H9 (cell line): ENCODE results near the gene WDR83. TPM values are rescaled to one million over a fixed set of nuclear protein-coding genes. Genes with fewer than 3 reads are reported as not detected.

Experiments used
- DNase-seq: peaks from one replicate; pipeline ENCODE4 v3.0.0-alpha.2; 2017
- H2AFZ ChIP-seq: one replicate; pipeline ENCODE4 v1.6.1; 2013; ENCODE audit warnings: mild to moderate bottlenecking, low read length, control low read depth, moderate library complexity
- H2AK5ac ChIP-seq: 2 replicates; pipeline ENCODE4 v1.6.1; 2013; ENCODE audit warnings: low read length, control low read depth, mixed read lengths; ENCODE audit not compliant: insufficient read length
- H2BK120ac ChIP-seq: one replicate; pipeline ENCODE4 v1.6.1; 2013; ENCODE audit warnings: low read depth, mild to moderate bottlenecking, low read length, control low read depth, inconsistent platforms; ENCODE audit not compliant: poor library complexity, severe bottlenecking
- H2BK12ac ChIP-seq: 2 replicates; pipeline ENCODE4 v1.6.1; 2013; ENCODE audit warnings: low read length, control low read depth, mixed read lengths, low read depth; ENCODE audit not compliant: insufficient read length
- H2BK15ac ChIP-seq: 2 replicates; pipeline ENCODE4 v1.6.1; 2013; ENCODE audit warnings: low read depth, low read length, control low read depth
- H2BK20ac ChIP-seq: one replicate; pipeline ENCODE4 v1.6.1; 2013; ENCODE audit warnings: low read depth, mild to moderate bottlenecking, low read length, control low read depth, inconsistent platforms; ENCODE audit not compliant: poor library complexity, severe bottlenecking
- H2BK5ac ChIP-seq: 2 replicates; pipeline ENCODE4 v1.6.1; 2013; ENCODE audit warnings: low read length, control low read depth, mixed read lengths; ENCODE audit not compliant: insufficient read length
- H3K14ac ChIP-seq: 2 replicates; pipeline ENCODE4 v1.6.1; 2013; ENCODE audit warnings: low read length, control low read depth; ENCODE audit not compliant: insufficient read depth
- H3K18ac ChIP-seq: 2 replicates; pipeline ENCODE4 v1.6.1; 2013; ENCODE audit warnings: low read depth, mild to moderate bottlenecking, mixed read lengths, low read length, control low read depth; ENCODE audit not compliant: insufficient read length
- H3K23ac ChIP-seq: 2 replicates; pipeline ENCODE4 v1.6.1; 2013; ENCODE audit warnings: low read length, control low read depth, mixed read lengths, low read depth; ENCODE audit not compliant: insufficient read length
- H3K23me2 ChIP-seq: 2 replicates; pipeline ENCODE4 v1.6.1; 2013; ENCODE audit warnings: low read depth, mild to moderate bottlenecking, mixed read lengths, low read length, control low read depth; ENCODE audit not compliant: insufficient read length, poor library complexity, severe bottlenecking
- H3K27ac ChIP-seq: 2 replicates; pipeline ENCODE4 v1.5.1; 2013; ENCODE audit warnings: low read length, control low read depth, mixed read lengths, low read depth; ENCODE audit not compliant: insufficient read length
- H3K27me3 ChIP-seq: 2 replicates; pipeline ENCODE4 v1.6.1; 2013; ENCODE audit warnings: low read length, control low read depth, inconsistent platforms; ENCODE audit not compliant: insufficient read depth
- H3K4ac ChIP-seq: 2 replicates; pipeline ENCODE4 v1.6.1; 2013; ENCODE audit warnings: low read depth, mild to moderate bottlenecking, control low read depth, inconsistent platforms, low read length, moderate library complexity
- H3K4me1 ChIP-seq: 2 replicates; pipeline ENCODE4 v1.6.1; 2013; ENCODE audit warnings: low read length, control low read depth, inconsistent platforms; ENCODE audit not compliant: insufficient read depth
- H3K4me2 ChIP-seq: 2 replicates; pipeline ENCODE4 v1.6.1; 2013; ENCODE audit warnings: low read length, control low read depth, mixed read lengths; ENCODE audit not compliant: insufficient read length, insufficient read depth
- H3K56ac ChIP-seq: 2 replicates; pipeline ENCODE4 v1.6.1; 2013; ENCODE audit warnings: low read depth, mild to moderate bottlenecking, mixed read lengths, low read length, control low read depth; ENCODE audit not compliant: insufficient read length
- H3K79me1 ChIP-seq: 2 replicates; pipeline ENCODE4 v1.6.1; 2013; ENCODE audit warnings: low read depth, mild to moderate bottlenecking, moderate library complexity, low read length, control low read depth, inconsistent platforms; ENCODE audit not compliant: insufficient read depth, poor library complexity, severe bottlenecking
- H3K79me2 ChIP-seq: 2 replicates; pipeline ENCODE4 v1.6.1; 2013; ENCODE audit warnings: low read length, control low read depth, inconsistent platforms; ENCODE audit not compliant: insufficient read depth
- H3K9ac ChIP-seq: 2 replicates; pipeline ENCODE4 v1.6.1; 2013; ENCODE audit warnings: low read length, control low read depth, mixed read lengths; ENCODE audit not compliant: insufficient read length; ENCODE audit errors: extremely low read depth
- H3K9me3 ChIP-seq: one replicate; pipeline ENCODE4 v1.6.1; 2013; ENCODE audit warnings: low read depth, low read length, inconsistent platforms; ENCODE audit not compliant: control insufficient read depth
- H3T11ph ChIP-seq: one replicate; pipeline ENCODE4 v1.6.1; 2013; ENCODE audit warnings: mild to moderate bottlenecking, low read length, control low read depth, inconsistent platforms
- H4K20me1 ChIP-seq: one replicate; pipeline ENCODE4 v1.6.1; 2013; ENCODE audit not compliant: control insufficient read depth, insufficient read length, insufficient read depth
- H4K5ac ChIP-seq: 2 replicates; pipeline ENCODE4 v1.6.1; 2013; ENCODE audit warnings: low read depth, mild to moderate bottlenecking, mixed read lengths, low read length, control low read depth; ENCODE audit not compliant: insufficient read length
- H4K8ac ChIP-seq: replicated peaks from 2 replicates; pipeline ENCODE4 v1.6.1; 2013; ENCODE audit warnings: low read length, control low read depth, mixed read lengths, low read depth; ENCODE audit not compliant: insufficient read length
- H4K91ac ChIP-seq: 2 replicates; pipeline ENCODE4 v1.6.1; 2013; ENCODE audit warnings: low read depth, mild to moderate bottlenecking, moderate library complexity, mixed read lengths, low read length, control low read depth; ENCODE audit not compliant: insufficient read length
- H3K27ac Mint-ChIP-seq, 3 experiments: 2 replicates in 2 of 3; 3 replicates in 1 of 3; pipeline ENCODE4 v1.8.0; 2020 to 2021; ENCODE audit warnings: mixed read lengths in 3 of 3, mild to moderate bottlenecking in 1 of 3, moderate library complexity in 1 of 3
- H3K27me3 Mint-ChIP-seq: 2 replicates; pipeline ENCODE4 v1.8.0; 2021; ENCODE audit warnings: low read depth, mild to moderate bottlenecking, moderate library complexity, mixed read lengths
- H3K36me3 Mint-ChIP-seq, 3 experiments: 2 replicates in 2 of 3; 3 replicates in 1 of 3; pipeline ENCODE4 v1.8.0; 2020 to 2021; ENCODE audit warnings: low read depth in 3 of 3, mixed read lengths in 3 of 3; ENCODE audit not compliant: insufficient read depth in 1 of 3
- H3K4me1 Mint-ChIP-seq, 2 experiments: 2 replicates each; pipeline ENCODE4 v1.8.0; 2020; ENCODE audit warnings: mixed read lengths in 2 of 2
- H3K4me3 Mint-ChIP-seq, 2 experiments: 2 replicates in 1 of 2; 3 replicates in 1 of 2; pipeline ENCODE4 v1.8.0; 2020 to 2021; ENCODE audit warnings: mild to moderate bottlenecking in 2 of 2, mixed read lengths in 2 of 2, moderate library complexity in 1 of 2
- H3K9me3 Mint-ChIP-seq, 2 experiments: 2 replicates in 1 of 2; 3 replicates in 1 of 2; pipeline ENCODE4 v1.8.0; 2020; ENCODE audit warnings: mild to moderate bottlenecking in 2 of 2, mixed read lengths in 2 of 2, moderate library complexity in 1 of 2
- WGBS: extraction: QIAGEN DNeasy Blood & Tissue Kit; methylation state at CpG from one replicate; pipeline ENCODE4 v1.1.7; 2013; ENCODE audit warnings: missing lambda C conversion rate, low lambda C conversion rate, mixed read lengths; ENCODE audit not compliant: insufficient read length; ENCODE audit errors: extremely low coverage; 5-methylcytosine and 5-hydroxymethylcytosine counted together
- total RNA-seq: library from RNA; stranded (reverse); gene quantifications from 2 replicates; pipeline ENCODE4 v1.2.1, GENCODE V29; 2021
- TF ChIP-seq, protein P1 (sequence below): fragments of 200-600 bp; sonication (generic); conservative IDR thresholded peaks from 3 replicates; pipeline ENCODE4 v1.8.0; 2021; ENCODE audit warnings: antibody characterized with exemption, mild to moderate bottlenecking

The WDR83 gene
- total RNA-seq, 1 experiment from 2014 or later = 21.0 TPM

DNA sequence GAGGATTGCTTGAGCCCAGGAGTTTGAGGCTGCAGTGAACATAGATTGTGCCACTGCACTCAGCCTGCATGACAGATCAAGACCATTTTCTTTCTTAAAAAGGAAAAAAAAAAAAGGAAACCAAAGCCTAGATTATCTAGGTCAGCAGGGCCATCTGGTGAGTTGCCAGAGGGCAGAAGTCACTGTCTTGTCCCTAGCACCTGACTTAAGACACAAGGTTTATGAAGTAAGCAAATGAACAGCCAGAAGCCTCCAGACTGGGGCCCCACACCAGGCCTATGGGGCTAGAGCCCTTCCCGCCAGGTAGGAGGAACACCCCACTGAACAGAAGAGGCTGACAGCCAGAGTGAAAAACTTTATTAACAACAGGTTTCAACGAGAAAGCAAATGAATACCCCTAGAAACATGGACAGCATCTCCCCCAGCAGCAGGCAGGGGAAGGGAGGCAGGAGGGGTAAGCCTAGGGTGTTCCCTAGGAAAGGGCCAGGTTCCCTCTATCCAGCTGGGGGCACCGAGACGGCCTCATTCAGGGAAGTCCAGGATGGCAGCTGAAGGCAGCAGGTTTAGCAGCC is 1.2 kb downstream of the WDR83 start:
- Mint-ChIP-seq H3K4me1 (peaks cover 27 to 50% of the 10 kb centered on the region in 2 experiments), H3K27ac (no peak overlapping the region), H3K36me3 (peaks cover 11 to 33% (median 30%) of the 10 kb centered on the region in 3 experiments), H3K4me3 (peak overlapping the region; percentile 93 to 94), H3K27me3 (peaks cover 2% of the 10 kb centered on the region), H3K9me3 (peaks cover 0 to 1% of the 10 kb centered on the region in 2 experiments; a peak in 2 of 5 replicates)
- no peak overlapping the region for H3K23ac ChIP-seq
- no peaks in the 10 kb centered on the region for H3K79me1 ChIP-seq
- no peak overlapping the region for H2BK20ac ChIP-seq
- no peak overlapping the region for H2BK12ac ChIP-seq
- DNase-seq = no peak
- no peaks in the 10 kb centered on the region for H4K20me1 ChIP-seq
- no peak overlapping the region for H2AFZ ChIP-seq
- no peak overlapping the region for H3K9ac ChIP-seq
- no peak overlapping the region for H3K18ac ChIP-seq
- no peak overlapping the region for H3K56ac ChIP-seq
- H3T11ph ChIP-seq = no peak overlapping the region
- no peak overlapping the region for H3K4me2 ChIP-seq
- H3K27ac ChIP-seq = no peak overlapping the region
- no peak overlapping the region for H2BK120ac ChIP-seq
- no peak overlapping the region for H2BK5ac ChIP-seq
- H2BK15ac ChIP-seq = no peak overlapping the region
- H4K8ac ChIP-seq = no peak overlapping the region
- no peak overlapping the region for H3K4ac ChIP-seq
- H3K4me1 ChIP-seq = no peaks in the 10 kb centered on the region
- no peak overlapping the region for H4K91ac ChIP-seq
- H3K9me3 ChIP-seq = no peaks in the 10 kb centered on the region
- no peaks in the 10 kb centered on the region for H3K27me3 ChIP-seq
- H3K14ac ChIP-seq = no peak overlapping the region
- no CpG with 5 or more reads among the region's 4 CpGs for WGBS
- H2AK5ac ChIP-seq = no peak overlapping the region
- TF ChIP-seq, protein P1, sequence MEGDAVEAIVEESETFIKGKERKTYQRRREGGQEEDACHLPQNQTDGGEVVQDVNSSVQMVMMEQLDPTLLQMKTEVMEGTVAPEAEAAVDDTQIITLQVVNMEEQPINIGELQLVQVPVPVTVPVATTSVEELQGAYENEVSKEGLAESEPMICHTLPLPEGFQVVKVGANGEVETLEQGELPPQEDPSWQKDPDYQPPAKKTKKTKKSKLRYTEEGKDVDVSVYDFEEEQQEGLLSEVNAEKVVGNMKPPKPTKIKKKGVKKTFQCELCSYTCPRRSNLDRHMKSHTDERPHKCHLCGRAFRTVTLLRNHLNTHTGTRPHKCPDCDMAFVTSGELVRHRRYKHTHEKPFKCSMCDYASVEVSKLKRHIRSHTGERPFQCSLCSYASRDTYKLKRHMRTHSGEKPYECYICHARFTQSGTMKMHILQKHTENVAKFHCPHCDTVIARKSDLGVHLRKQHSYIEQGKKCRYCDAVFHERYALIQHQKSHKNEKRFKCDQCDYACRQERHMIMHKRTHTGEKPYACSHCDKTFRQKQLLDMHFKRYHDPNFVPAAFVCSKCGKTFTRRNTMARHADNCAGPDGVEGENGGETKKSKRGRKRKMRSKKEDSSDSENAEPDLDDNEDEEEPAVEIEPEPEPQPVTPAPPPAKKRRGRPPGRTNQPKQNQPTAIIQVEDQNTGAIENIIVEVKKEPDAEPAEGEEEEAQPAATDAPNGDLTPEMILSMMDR = no peak
- no peaks in the 10 kb centered on the region for H3K79me2 ChIP-seq
- no peak overlapping the region for H4K5ac ChIP-seq
- peaks cover 24% of the 10 kb centered on the region for H3K23me2 ChIP-seq
